HT1080 (cell line): ENCODE results near the gene LRRTM3. TPM values are rescaled to one million over a fixed set of nuclear protein-coding genes. Genes with fewer than 3 reads are reported as not detected.

Experiments used
- DNase-seq: peaks from one replicate; pipeline ENCODE4 v3.0.0-alpha.2; 2015; ENCODE audit warnings: low read depth
- polyA plus RNA-seq, 2 experiments: library from polyadenylated mRNA; depleted of rRNA; stranded (reverse); fragments of >200 nt; gene quantifications; 2 replicates each; pipeline ENCODE4 v1.2.3, GENCODE V29; 2015
- total RNA-seq: library from RNA; depleted of rRNA; stranded (reverse); fragments of >200 nt; shearing (Covaris generic); gene quantifications from 2 replicates; pipeline ENCODE4 v1.2.3, GENCODE V29; 2014; rRNA removed

The LRRTM3 gene
- total RNA-seq = not detected in 2 replicates
- polyA plus RNA-seq (2015; cell fraction: cytosol; rRNA removed) = not detected in 2 replicates
- polyA plus RNA-seq (2015; cell fraction: nucleus; rRNA removed) = not detected in 2 replicates

DNA sequence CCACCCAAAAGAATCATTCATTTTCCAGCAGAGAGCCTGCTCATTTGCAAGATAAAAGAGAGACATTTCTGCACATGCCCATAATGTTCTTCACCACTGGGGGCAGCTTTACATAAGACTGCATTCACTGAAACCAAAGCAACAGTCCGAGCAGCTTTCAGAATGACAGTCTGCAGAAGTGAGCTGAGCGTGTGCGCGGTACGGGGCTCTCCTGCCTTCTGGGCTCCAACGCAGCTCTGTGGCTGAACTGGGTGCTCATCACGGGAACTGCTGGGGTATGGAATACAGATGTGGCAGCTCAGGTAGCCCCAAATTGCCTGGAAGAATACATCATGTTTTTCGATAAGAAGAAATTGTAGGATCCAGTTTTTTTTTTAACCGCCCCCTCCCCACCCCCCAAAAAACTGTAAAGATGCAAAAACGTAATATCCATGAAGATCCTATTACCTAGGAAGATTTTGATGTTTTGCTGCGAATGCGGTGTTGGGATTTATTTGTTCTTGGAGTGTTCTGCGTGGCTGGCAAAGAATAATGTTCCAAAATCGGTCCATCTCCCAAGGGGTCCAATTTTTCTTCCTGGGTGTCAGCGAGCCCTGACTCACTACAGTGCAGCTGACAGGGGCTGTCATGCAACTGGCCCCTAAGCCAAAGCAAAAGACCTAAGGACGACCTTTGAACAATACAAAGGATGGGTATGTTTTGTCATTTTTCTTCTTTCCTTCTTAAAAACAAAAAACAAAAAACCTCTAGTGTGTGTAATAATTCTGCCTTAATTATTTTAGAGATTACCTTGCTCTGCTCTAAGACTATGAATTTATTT, at the start of gene LRRTM3:
Gene LRRTM3 (plus strand): TSS at position 141 of the 820 bp plus-strand sequence.
- peak; percentile 30 for DNase-seq

DNA sequence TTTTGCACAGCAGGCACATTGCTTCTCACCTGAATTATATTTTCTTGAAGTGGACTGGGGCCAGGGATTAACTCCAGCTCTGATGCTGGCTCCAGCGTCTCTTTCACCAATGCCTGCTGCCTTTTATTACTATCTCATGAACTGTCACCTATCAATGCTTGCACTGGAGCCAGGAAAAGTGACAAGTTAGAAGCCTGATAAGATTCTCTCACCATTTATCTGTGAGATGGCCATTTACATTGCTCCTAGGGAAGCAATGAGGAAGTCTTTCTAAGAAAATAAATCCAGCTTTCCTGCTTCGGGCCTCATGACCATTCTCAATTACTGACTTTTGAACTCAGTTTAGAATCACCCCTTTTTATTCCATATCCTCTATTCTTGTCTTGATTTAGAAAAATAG, 48.5 kb upstream of the LRRTM3 start:
- no peak for DNase-seq

DNA sequence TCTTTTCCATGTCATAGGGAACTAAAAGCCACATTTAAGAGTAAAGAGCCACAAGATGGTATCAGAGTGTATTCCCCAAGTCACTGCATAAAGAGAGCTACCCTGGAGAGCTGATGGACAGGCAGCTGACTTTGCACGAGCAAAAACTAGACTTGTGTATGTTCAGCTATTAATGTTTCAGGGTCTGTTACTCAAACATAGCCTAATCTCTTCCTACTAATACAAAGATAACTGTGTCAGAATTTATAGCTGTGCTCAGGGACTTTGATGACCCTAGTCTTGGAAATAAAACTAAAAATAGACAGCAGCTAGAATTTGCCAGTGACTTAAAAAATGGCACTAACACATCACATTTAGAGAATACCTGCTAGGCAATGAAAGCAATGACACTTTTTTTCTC, 45.5 kb upstream of the LRRTM3 start:
- DNase-seq = no peak

DNA sequence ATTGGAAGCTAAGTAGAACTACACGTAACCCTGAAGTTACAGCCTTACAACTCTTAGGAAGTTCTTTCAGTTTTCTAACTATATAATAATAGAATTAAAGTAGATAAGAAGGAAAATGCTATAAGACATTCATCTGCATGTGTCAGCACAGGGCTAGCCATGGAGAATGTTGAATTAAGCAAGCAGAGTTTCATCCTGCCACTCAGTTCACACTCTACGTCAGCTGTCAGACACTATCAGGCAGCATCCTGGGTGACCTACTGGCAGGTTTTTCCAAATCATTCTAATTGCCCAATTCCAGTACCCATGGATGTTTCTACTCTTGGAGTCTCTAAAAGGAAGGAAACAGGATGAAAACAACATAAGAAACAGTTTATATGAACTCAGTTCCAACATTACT, 45.0 kb upstream of the LRRTM3 start:
- no peak for DNase-seq

DNA sequence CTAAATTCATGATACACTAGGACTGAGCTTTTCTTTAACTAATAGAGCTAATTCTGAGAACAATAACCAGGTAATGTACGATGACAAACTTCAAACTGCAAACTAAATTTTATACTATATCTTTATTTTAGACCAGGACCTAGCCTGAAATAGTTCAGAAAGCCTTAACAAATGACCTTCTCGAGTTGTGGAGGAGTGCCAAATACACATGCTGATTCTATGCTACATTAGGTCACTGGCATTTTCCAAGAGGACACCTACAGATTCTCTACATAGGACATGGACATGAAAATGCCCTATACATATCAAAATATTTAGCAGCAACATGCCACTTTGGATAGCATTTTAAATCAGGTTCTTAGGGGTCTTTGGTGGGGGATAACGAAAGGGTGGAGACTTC, 44.0 kb upstream of the LRRTM3 start:
- no peak for DNase-seq

DNA sequence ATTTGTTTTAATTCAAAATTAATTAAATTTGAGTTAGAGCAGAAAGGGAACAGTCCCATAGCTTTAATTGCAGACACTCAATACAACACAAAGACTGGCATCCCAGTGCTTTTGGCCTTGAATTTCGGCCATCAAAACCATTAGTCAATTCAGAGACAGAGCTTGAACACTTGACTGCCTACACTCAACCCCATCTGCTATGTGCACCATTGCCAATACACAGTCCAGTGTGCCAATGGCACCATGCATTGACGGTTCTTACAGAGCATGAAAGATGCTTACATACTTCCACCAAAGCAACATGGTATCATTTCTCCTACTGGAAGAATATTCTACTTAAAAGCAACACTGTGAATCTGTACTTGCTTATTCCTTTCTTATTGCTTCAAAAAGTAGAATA, 43.6 kb upstream of the LRRTM3 start:
- no peak for DNase-seq

DNA sequence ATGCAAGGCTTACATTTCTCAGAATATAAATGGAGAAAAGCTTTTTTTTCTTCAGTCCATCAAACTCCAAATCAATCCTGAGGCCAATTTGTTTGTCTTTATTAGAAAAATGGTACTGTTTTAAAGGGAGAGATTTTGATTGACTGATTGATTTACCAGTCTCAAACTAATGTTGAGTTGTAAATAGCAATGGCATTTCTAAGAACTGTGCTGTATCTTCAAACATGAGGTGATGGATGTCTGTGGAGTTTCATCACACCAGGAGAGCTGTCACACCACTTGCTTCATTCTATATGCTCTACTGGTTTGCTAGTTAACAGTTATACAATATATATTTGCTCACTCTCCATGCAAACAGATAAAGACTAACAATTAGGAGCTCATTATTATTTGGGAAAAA, 39.0 kb upstream of the LRRTM3 start:
- DNase-seq = no peak

DNA sequence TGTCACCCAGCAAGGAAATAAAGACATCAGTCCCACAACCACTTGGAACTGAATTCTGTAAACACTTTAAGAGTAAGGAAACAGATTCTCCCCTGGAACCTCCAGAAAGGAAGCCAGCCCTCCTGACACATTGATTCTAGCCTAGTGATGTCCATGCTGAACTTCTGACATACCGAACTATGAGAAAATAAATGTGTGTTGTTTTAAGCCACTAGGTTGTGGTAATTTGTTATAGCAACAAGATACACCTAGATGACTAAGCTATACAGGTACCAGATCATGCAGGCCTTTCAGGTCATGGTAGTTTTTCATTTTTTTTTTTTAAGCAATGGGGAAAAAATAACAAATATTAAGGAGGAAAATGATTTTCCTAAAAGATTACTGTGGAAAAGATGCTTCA, 37.6 kb upstream of the LRRTM3 start:
- no peak for DNase-seq

DNA sequence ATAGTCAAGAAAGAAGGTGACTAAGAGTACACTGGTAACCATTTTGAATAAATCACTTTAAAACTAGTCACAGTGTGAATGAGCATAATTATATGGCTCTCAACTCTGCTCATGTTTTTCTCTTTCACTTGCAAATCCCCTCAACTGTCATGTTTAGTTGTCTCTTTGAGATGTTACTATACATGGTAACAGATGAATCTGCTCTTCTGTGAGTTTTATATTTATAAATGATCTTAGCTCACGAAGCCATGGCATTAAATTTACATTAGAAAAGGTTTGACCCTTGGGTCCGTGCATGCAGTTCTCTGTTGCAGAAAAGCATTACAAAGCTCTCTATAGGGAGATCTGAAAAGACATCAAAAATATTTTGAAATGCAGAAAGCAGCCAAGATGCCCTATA, 33.0 kb upstream of the LRRTM3 start:
- DNase-seq = no peak

DNA sequence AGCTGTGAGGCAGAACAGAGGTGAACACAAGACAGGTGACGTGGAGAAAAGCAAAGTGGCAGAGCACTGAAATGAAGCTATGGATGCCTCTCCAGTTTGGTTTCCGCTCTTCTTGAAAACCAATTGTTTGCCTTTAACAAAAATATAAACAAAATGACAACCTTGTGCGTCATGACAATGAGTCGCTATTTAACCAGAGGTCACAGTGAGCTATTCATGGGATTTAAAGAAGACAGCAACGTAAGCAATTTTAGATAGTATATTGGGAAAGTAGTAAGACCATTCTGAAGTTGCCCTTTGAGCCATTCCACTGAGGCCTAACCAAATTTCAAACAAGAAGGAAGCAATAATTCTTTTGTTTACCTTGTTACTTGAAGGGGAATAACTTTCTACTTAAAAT, 15.2 kb upstream of the LRRTM3 start:
- peak; percentile 15 for DNase-seq

DNA sequence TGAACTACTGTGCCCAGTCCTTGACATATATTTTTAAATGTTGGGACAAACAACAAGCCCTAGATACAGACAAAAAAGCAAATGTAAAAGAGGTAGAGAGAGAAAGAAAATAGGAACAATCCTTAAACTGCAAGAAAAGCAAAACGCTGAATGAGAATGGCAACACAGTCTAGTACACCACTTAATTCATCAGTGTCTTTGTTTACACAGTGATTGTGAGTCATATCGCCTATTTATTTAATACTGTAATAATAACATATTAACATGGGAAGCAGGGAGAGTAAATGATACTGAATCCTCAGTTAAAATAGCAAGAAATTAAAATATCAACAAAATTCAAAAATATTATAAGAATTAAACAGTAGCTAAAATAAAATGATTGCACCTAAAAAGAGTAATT, 9.8 kb upstream of the LRRTM3 start:
- no peak for DNase-seq

DNA sequence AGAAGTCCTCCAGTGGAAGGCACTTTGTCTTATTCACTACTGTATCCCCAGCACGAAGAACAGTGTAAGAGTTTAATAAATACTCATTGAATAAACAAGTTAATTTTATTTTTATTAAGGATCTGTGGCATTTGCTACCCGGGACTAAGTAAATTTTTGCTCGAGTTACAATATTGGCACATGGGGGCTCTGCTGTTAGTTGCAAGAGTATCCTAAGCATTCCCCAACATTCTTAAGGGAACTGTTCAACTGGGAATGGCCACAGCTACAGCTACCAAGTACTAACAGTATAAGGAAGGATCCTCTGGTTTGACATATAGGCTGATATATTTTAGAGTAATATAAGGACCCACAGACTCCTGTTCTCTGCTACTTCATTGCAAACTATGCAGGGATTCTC, 8.7 kb upstream of the LRRTM3 start:
- no peak for DNase-seq

DNA sequence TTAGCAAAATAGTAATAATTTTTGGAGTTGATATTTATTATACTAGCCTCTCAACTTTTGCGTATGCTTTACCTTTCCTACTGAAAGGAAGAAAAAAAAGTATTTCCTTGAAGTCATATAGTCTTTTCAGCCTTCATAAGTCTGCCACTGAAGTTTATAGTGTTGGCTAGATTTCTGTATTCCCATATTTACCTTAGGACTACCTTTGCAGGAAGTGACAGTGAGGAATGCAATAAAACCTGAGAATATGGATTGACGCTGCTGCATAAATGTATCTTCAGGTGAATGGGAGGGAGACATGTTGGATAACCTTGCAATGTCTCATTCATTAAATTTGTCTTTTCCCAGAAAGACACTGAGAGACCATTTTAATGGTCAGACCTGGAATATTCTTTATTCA, 6.6 kb upstream of the LRRTM3 start:
- DNase-seq = no peak

DNA sequence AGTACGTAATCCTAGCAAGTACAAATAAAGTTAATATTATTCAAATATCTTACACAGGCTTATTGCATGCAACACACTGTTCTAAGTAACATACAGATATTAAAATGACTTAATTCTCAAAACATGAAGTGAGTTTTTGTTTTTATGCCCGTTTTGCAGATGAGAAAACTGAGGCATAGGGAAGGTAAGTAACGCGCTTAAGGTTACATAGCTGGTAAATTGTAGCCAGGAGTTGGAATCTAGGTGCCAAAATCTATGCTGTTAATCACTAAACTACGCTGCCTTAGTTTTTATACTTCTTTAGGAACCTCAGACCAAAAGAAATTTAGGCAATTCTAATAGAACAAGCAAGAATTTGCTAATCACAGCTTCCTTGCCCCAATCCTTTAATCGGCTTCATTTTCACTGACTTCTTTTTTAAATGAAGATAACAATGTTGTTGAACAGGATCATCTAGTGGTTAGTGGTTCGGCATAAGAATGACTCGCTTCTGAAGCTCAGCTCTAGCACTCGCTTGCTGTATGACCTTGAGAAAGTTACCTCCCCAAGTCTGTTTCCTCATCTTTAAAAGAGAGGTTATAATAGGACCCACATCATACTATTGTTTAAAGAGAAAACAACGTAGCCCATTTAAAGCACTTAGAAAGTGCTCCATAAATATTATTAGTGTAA, 1.0 kb upstream of the LRRTM3 start:
- no peak for DNase-seq

DNA sequence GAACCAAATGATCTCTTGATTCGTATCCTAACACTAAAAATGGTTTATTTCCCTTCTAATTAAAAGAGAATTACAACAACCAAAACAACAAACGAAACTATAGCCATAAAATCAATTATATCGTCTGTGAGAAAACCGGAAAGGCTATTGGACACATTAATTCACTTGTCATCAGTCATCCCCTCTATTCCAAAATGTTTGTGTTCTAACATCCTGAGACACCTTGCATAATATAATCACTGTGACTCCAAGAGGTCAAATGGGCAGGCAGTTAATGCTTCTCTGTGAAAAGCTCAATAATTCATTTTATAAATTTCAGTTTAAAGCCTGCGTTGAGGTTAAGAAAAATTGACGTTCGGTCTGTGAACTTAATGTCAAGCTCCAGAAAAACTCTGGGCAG, 463 bp upstream of the LRRTM3 start:
- DNase-seq = no peak

DNA sequence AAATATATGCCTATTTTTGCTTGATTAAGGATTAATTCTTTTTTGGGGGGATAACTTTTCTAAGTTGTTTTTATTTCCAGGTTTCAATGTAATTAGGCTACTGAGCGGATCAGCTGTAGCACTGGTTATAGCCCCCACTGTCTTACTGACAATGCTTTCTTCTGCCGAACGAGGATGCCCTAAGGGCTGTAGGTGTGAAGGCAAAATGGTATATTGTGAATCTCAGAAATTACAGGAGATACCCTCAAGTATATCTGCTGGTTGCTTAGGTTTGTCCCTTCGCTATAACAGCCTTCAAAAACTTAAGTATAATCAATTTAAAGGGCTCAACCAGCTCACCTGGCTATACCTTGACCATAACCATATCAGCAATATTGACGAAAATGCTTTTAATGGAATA, 1.0 kb downstream of the LRRTM3 start:
- DNase-seq = no peak

DNA sequence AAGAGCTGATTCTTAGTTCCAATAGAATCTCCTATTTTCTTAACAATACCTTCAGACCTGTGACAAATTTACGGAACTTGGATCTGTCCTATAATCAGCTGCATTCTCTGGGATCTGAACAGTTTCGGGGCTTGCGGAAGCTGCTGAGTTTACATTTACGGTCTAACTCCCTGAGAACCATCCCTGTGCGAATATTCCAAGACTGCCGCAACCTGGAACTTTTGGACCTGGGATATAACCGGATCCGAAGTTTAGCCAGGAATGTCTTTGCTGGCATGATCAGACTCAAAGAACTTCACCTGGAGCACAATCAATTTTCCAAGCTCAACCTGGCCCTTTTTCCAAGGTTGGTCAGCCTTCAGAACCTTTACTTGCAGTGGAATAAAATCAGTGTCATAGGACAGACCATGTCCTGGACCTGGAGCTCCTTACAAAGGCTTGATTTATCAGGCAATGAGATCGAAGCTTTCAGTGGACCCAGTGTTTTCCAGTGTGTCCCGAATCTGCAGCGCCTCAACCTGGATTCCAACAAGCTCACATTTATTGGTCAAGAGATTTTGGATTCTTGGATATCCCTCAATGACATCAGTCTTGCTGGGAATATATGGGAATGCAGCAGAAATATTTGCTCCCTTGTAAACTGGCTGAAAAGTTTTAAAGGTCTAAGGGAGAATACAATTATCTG, 1.6 kb downstream of the LRRTM3 start:
- no peak for DNase-seq

DNA sequence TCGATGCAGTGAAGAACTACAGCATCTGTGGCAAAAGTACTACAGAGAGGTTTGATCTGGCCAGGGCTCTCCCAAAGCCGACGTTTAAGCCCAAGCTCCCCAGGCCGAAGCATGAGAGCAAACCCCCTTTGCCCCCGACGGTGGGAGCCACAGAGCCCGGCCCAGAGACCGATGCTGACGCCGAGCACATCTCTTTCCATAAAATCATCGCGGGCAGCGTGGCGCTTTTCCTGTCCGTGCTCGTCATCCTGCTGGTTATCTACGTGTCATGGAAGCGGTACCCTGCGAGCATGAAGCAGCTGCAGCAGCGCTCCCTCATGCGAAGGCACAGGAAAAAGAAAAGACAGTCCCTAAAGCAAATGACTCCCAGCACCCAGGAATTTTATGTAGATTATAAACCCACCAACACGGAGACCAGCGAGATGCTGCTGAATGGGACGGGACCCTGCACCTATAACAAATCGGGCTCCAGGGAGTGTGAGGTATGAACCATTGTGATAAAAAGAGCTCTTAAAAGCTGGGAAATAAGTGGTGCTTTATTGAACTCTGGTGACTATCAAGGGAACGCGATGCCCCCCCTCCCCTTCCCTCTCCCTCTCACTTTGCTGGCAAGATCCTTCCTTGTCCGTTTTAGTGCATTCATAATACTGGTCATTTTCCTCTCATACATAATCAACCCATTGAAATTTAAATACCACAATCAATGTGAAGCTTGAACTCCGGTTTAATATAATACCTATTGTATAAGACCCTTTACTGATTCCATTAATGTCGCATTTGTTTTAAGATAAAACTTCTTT, 2.3 kb downstream of the LRRTM3 start:
- no peak for DNase-seq

DNA sequence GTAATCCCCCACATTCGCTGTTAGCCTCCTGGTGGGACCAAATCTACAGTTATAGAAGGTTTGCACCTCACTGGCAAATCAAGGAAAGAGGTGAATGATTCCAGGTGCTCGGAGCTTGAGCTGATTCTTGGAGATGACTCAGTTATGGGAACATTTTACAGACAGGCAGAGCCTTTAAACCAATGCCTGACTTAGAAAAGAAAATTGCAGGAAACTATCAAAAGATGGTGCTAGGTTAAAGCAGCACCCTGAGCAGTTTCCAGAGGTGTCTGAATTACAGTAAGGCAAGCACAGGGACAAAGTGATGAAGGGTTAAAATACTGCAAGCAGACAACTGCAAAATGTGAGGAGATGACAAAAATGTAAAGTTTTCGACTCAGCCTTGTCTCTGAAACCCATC, 2.9 kb downstream of the LRRTM3 start:
- DNase-seq = no peak

DNA sequence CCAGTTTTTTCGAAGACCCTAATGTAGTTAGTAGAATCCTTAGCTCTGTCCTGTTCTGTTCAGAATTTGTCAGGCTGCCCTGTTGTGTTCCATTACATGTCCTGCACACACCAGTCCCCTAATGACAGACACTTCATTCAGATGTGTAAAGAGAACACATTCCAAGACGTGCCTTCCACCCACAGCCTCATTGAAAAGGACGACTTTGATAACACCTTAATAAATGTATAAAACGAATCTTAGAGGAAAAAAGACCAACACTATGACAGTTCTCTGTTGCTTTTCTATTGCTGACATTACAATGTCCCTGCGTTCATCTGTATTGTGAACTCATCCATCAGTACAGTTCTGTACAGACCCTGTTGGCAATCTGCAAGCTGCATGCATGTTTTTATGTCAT, 3.5 kb downstream of the LRRTM3 start:
- no peak for DNase-seq

DNA sequence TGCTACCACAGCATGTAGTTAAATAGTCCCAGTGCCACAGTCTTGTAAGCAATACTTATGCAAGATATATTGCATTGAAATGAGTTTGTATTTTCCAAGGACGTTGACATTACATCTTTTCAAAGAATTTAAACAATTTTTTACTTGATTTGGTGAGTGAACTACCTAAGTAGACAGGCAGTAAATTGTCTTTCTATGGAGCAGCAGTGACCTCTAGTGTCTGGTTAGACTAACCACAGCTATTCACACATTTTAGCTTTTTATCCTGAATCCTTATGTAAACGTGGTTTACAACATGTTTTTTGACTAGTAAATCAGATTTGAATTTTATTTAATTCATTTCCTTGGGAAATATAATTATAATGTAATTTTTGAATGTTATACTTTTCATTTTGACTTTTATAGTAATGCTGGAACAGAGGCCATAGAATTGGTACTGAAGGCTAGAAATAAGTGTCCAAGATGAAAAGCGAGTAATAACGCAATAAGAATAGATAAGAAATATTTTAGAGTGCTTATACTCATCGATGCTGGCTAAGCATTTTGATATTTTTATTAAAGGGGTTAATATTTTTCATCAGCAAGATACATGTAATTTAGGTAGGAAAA, 5.6 kb downstream of the LRRTM3 start:
- peak; percentile 13 for DNase-seq
